LHCN-M2 (cell line): ENCODE data around the gene CBX8. TPM values are rescaled to one million over a fixed set of nuclear protein-coding genes. Genes with fewer than 3 reads are reported as not detected.

ENCODE experiments used
- DNase-seq: peaks from one replicate; pipeline ENCODE4 v3.0.0-alpha.2; 2012; ENCODE audit warnings: low read depth
- total RNA-seq: library from RNA; depleted of rRNA; stranded (reverse); fragments of >200 nt; gene quantifications from 2 replicates; pipeline ENCODE4 v1.2.3, GENCODE V29; 2014

CBX8 gene
- total RNA-seq, 1 experiment from 2014 or later = 10.8 TPM

GRCh38 chr17:79835470-79835899 is 38.6 kb upstream of the CBX8 start:
- no peak for DNase-seq

GRCh38 chr17:79834565-79835469 is 37.9 kb upstream of the CBX8 start:
- no peak for DNase-seq

GRCh38 chr17:79833744-79834564 is 37.1 kb upstream of the CBX8 start:
- DNase-seq = no peak

- DNase-seq = no peak
These were observed 36.2 kb upstream of the CBX8 start for GRCh38 chr17:79833110-79833450.

- no peak for DNase-seq
These were observed 35.6 kb upstream of the CBX8 start for GRCh38 chr17:79832218-79833109.

GRCh38 chr17:79831265-79832217 is 34.7 kb upstream of the CBX8 start:
- DNase-seq = no peak

- DNase-seq = no peak
These were observed 33.9 kb upstream of the CBX8 start for GRCh38 chr17:79830763-79831264.

GRCh38 chr17:79830303-79830702 is 33.4 kb upstream of the CBX8 start:
- DNase-seq = no peak

GRCh38 chr17:79829457-79829856 is 32.6 kb upstream of the CBX8 start:
- DNase-seq = no peak

- no peak for DNase-seq
These were observed 32.1 kb upstream of the CBX8 start for GRCh38 chr17:79829004-79829403.

- no peak for DNase-seq
These were observed 30.1 kb upstream of the CBX8 start for GRCh38 chr17:79826841-79827578.

GRCh38 chr17:79826204-79826680 is 29.4 kb upstream of the CBX8 start:
- DNase-seq = no peak

- DNase-seq = no peak
These were observed 28.7 kb upstream of the CBX8 start for GRCh38 chr17:79825580-79825921.

- DNase-seq = no peak
These were observed 28.2 kb upstream of the CBX8 start for GRCh38 chr17:79824893-79825579.

GRCh38 chr17:79824234-79824633 is 27.4 kb upstream of the CBX8 start:
- DNase-seq = no peak

- no peak for DNase-seq
These were observed 25.8 kb upstream of the CBX8 start for GRCh38 chr17:79822583-79823124.

GRCh38 chr17:79821331-79822095 is 24.6 kb upstream of the CBX8 start:
- no peak for DNase-seq

GRCh38 chr17:79820959-79821330 is 24.1 kb upstream of the CBX8 start:
- DNase-seq = no peak
